ENCODE results near the gene RPUSD3. TPM values are rescaled to one million over a fixed set of nuclear protein-coding genes. Genes with fewer than 3 reads are reported as not detected.
A peak's percentile ranks its signal among the peaks of the same experiment; 100 is the strongest.
"Not testable (repeated sequence)": the region's sequence is repeated elsewhere in the genome, so short reads cannot be mapped to it uniquely, and the experiment has no call there.

Gene RPUSD3
- total RNA-seq, 2 donors from 2014 or later, result 19.0 to 20.8 TPM

DNA sequence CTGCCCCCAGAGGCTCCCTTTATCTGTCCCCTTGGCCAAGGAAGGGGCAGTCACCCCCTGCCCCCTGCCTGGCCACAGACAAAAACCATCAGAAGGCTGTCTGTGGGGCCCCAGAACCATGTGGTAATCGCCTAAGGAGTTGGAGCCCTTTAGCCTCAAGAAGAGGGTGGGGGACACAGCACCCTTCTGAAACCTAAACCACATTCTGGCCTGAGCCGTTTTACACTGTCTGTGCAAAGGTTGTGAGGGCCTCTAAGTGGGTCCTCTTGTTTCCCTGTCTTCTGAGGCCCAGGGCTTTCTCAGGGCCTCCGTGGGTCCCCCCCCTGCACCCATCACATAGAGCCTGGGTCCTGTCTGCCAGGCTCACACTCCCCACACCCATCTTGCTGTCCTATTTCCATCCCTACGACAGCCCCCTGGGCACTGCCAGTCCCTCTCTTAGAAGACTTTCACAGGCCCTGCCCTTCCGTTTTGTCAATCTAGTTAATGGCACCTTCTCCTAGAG, 17.9 kb upstream of the RPUSD3 start:
- peaks cover 13% of the 10 kb centered on the region for H3K27me3 Mint-ChIP-seq
- H3K9me3 ChIP-seq (ENCODE audit: control insufficient read depth, low read length, poor library complexity, severe bottlenecking), result no peaks in the 10 kb centered on the region
- peak overlapping the region; percentile 3 for H3K27ac Mint-ChIP-seq
- H3K4me1 Mint-ChIP-seq, result peaks cover 3% of the 10 kb centered on the region
- ATAC-seq (no peak), DNase-seq (no peak)
- no peak overlapping the region for H3K4me3 Mint-ChIP-seq
- H3K36me3 Mint-ChIP-seq (ENCODE audit: low read depth), result no peaks in the 10 kb centered on the region

DNA sequence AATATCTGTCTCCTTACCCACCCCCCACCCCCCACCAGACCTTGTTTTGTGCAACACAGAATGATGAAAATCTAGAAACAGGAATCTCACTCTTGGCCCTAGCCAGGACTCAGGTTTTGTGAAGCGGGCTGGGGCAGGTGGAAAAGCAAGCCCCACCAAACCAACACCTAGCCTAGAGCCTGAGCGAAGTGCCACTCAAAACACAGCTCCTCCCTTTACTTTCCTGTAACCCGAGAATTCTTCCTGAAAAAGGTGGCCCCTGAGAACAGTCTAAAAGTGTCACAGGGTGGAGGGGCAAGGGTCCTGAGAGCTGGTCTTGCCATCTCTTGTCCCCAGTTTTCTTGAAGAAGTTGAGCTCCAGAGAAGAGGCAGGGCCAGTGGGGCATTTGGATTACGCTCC, 17.4 kb upstream of the RPUSD3 start:
- Mint-ChIP-seq H3K4me1 (peaks cover 3% of the 10 kb centered on the region), H3K36me3 (ENCODE audit: low read depth) (no peaks in the 10 kb centered on the region), H3K27me3 (peaks cover 13% of the 10 kb centered on the region), H3K4me3 (no peak overlapping the region), H3K27ac (no peak overlapping the region)
- DNase-seq (no peak), ATAC-seq (no peak)
- no peaks in the 10 kb centered on the region for H3K9me3 ChIP-seq (ENCODE audit: control insufficient read depth, low read length, poor library complexity, severe bottlenecking)

DNA sequence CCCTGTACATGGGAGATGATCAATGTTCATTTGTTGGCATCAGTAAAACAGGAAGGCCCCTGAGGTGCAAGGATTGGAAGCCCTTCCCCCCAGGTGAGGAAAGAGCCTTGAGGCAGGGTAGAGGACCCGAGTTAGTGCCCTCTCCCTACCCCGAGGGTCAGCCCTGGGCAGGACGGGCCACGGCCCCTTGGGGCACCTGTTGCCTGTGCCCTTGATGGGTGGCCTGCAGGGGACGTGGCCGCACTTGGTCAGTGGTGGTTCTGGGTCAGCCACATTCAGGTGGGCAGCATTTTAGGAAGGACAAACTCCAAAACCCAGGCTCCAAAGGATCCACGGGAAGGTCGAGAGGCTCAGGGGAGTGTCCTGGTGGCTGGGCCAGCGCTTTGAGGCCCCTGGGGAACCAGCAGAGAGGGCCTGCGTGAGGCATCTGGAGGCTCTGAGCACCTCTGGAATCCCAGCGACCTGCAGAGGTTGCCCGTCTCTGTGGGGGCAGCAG, 15.8 kb upstream of the RPUSD3 start:
- H3K27ac Mint-ChIP-seq, result no peak overlapping the region
- no peak for ATAC-seq

DNA sequence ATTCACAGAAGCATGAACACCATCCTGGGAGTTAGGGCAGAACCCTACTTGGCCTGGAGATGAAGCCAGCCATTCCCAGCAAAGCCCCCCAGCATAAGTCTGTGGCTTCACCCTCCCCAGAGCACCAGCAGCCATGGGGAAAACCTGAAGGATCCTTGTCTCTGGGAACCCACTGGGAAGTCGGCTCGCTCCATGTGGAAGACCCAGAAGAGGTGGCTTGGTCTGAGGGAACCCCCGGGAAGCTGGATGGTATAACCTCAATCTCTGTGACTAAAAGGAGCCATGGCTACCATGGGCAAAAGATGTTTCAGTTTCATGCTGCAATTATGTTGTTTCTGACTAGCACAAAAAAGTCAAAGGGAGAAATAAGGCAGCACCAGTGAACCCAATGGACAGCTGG, 11.8 kb upstream of the RPUSD3 start:
- H3K9me3 ChIP-seq (ENCODE audit: control insufficient read depth, low read length, poor library complexity, severe bottlenecking), result no peaks in the 10 kb centered on the region
- Mint-ChIP-seq H3K4me3 (no peak overlapping the region), H3K4me1 (peaks cover 8% of the 10 kb centered on the region), H3K27me3 (peaks cover 15% of the 10 kb centered on the region), H3K27ac (no peak overlapping the region), H3K36me3 (ENCODE audit: low read depth) (no peaks in the 10 kb centered on the region)
- no peak for DNase-seq
- ATAC-seq, result no peak

More for the DNA sequence above, 15.8 kb upstream of the RPUSD3 start:
- Mint-ChIP-seq H3K4me1 (peaks cover 3% of the 10 kb centered on the region), H3K36me3 (ENCODE audit: low read depth) (no peaks in the 10 kb centered on the region), H3K27me3 (peaks cover 13% of the 10 kb centered on the region), H3K4me3 (no peak overlapping the region)
- no peaks in the 10 kb centered on the region for H3K9me3 ChIP-seq (ENCODE audit: control insufficient read depth, low read length, poor library complexity, severe bottlenecking)
- no peak for DNase-seq

DNA sequence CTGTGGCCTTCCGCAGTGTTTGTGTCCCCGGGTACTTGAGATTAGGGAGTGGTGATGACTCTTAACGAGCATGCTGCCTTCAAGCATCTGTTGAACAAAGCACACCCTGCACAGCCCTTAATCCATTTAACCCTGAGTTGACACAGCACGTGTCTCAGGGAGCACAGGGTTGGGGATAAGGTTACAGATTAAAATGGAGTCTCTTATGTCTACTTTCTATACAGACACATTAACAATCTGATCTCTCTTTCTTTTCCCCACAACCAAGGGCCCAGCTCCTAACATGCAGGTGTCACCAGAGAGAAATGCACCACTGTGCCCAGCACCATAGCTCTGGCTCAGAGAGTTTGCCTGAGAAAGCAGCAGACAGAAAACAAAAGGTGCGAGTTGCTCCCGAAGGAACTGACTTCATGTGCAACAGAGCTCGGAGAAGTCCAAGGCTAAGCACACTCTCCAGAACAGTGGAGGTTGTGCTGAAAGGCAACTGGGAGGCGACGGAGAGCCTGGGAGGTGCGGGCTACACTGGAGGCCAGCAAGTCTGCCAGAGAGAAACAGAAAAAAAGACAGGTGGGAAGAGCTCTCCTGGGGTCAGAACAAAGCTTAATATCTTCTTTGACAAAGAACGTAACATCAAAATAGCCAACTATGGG, 10.6 kb upstream of the RPUSD3 start:
- not testable (repeated sequence) for H3K36me3 Mint-ChIP-seq (ENCODE audit: low read depth); H3K27ac Mint-ChIP-seq; DNase-seq; H3K4me3 Mint-ChIP-seq; H3K9me3 ChIP-seq (ENCODE audit: control insufficient read depth, low read length, poor library complexity, severe bottlenecking); ATAC-seq; H3K4me1 Mint-ChIP-seq
- peaks cover 16% of the 10 kb centered on the region for H3K27me3 Mint-ChIP-seq

DNA sequence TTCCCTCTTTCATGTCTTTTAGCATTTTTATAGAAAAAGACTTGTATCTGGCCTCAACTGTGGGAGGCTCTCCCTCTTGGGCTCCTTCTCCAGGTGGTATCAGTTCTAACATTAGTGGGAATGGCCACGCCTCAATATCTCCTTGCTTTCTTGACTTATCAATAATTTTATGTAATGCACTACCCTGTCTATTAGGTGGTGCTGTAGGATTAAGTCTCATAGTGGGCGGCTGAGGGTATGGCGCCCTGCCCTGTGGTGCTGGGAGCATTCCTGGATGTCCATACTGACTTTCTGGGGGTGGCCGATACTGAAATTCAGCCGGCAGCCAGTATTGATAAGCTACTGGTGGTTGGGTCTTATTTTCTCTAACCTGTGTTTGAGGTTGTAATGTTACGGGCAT, 8.7 kb upstream of the RPUSD3 start:
- no peaks in the 10 kb centered on the region for H3K36me3 Mint-ChIP-seq (ENCODE audit: low read depth)

DNA sequence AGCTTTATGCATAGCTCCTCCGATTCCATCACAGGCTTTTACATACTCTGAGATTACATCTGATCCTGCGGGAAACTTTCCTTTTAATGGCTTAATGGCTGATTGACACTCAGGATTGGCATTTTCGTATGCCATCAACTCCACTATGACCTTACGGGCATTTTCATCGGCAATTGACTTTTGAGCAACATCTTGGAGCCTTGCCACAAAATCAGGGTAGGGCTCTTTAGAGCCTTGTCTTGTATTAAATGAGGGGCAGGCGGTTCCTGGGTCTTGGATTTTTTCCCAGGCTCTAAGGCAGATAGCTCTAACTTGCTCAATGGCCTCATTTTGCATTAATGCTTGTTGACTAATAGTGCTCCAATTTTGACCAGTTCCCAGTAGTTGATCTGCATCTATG, 8.1 kb upstream of the RPUSD3 start:
- not testable (repeated sequence) for H3K27ac Mint-ChIP-seq; DNase-seq; H3K4me3 Mint-ChIP-seq; H3K4me1 Mint-ChIP-seq; ATAC-seq; H3K9me3 ChIP-seq (ENCODE audit: control insufficient read depth, low read length, poor library complexity, severe bottlenecking); H3K36me3 Mint-ChIP-seq (ENCODE audit: low read depth)
- H3K27me3 Mint-ChIP-seq, result peaks cover 16% of the 10 kb centered on the region

More for the DNA sequence above, 8.7 kb upstream of the RPUSD3 start:
- H3K9me3 ChIP-seq (ENCODE audit: control insufficient read depth, low read length, poor library complexity, severe bottlenecking), result no peaks in the 10 kb centered on the region
- no peak overlapping the region for H3K27ac Mint-ChIP-seq
- ATAC-seq, result no peak
- H3K4me3 Mint-ChIP-seq, result no peak overlapping the region
- H3K27me3 Mint-ChIP-seq, result peaks cover 16% of the 10 kb centered on the region
- H3K4me1 Mint-ChIP-seq, result peaks cover 8% of the 10 kb centered on the region
- DNase-seq, result no peak

DNA sequence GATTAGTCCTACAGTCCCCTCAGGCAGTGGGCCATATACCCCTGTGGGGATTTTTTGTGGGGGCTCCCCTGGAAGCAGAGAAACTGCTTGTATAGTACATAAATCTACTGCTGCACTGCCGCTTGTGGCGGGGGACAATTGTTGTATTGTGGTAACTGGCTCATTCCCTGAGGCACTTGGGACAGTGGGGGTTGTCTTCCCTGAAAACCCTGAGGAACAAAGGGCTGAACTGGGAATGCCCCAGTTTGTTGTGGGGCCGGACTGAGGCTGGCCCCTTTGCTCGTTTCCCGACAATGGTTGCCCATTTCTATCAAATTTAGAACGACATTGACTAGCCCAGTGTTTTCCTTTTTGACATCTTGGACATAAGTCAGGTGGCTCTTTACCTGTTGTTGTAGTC, 7.6 kb upstream of the RPUSD3 start:
- not testable (repeated sequence) for H3K4me3 Mint-ChIP-seq; H3K9me3 ChIP-seq (ENCODE audit: control insufficient read depth, low read length, poor library complexity, severe bottlenecking); H3K27ac Mint-ChIP-seq; H3K36me3 Mint-ChIP-seq (ENCODE audit: low read depth); DNase-seq; H3K4me1 Mint-ChIP-seq; ATAC-seq
- H3K27me3 Mint-ChIP-seq, result peaks cover 16% of the 10 kb centered on the region

DNA sequence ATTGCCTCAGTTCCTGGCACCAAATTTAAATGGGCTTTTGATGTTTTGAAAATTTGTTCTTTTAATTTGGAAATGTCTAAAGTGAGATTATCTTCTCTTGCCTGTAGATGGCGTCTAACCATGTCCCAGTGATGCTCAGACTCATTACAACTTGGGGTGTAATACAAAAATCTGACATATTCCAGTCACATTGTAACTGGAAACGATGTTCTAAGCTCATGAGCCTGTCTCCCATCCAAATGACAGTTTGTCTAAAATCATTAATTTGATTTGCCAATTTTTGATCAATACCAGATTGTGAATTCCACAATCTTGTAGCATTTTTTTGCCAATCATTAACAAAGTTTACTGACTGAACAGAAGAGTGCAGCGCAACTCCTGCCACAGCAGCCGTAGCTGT, 5.1 kb upstream of the RPUSD3 start:
- not testable (repeated sequence) for H3K4me3 Mint-ChIP-seq; ATAC-seq; DNase-seq; H3K36me3 Mint-ChIP-seq (ENCODE audit: low read depth); H3K9me3 ChIP-seq (ENCODE audit: control insufficient read depth, low read length, poor library complexity, severe bottlenecking)
- H3K27ac Mint-ChIP-seq, result peak overlapping the region; percentile 39
- peaks cover 16% of the 10 kb centered on the region for H3K27me3 Mint-ChIP-seq
- H3K4me1 Mint-ChIP-seq, result peaks cover 10% of the 10 kb centered on the region

DNA sequence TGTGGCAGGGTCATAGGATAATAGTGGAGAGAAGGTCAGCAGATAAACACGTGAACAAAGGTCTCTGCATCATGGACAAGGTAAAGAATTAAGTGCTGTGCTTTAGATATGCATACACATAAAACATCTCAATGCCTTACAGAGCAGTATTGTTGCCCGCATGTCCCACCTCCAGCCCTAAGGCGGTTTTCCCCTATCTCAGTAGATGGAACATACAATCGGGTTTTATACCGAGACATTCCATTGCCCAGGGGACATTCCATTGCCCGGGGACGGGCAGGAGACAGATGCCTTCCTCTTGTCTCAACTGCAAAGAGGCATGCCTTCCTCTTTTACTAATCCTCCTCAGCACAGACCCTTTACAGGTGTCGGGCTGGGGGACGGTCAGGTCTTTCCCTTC, 4.1 kb upstream of the RPUSD3 start:
- not testable (repeated sequence) for DNase-seq; H3K4me1 Mint-ChIP-seq; H3K27ac Mint-ChIP-seq; H3K9me3 ChIP-seq (ENCODE audit: control insufficient read depth, low read length, poor library complexity, severe bottlenecking); H3K27me3 Mint-ChIP-seq; H3K36me3 Mint-ChIP-seq (ENCODE audit: low read depth); ATAC-seq; H3K4me3 Mint-ChIP-seq

DNA sequence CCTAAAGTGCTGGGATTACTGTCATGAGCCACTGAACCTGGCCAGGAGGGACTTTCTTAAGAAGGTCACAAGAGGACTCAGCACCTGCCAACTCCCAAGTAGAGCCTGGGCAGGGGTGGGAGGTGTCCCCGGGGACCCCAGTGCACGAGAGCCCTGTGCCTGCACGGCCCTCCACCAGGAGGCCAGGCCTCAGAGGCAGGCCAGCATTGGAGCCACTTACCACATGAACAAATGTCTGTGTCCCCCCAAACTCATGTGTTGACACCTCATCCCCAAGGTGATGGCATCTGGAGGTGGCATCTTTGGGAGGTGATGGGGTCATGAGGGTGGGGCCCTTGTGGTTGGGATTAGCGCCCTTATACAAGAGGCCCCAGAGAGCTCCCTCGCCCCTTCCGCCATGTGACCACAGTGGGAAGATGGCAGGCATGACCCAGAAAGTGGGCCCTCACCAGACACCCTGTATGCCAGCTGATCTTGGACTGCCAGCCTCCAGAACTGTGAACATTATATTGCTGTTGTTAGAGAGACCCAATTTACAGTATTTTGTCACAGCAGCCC, 3.2 kb upstream of the RPUSD3 start:
- no peaks in the 10 kb centered on the region for H3K9me3 ChIP-seq (ENCODE audit: control insufficient read depth, low read length, poor library complexity, severe bottlenecking)
- ATAC-seq (no peak), DNase-seq (no peak)
- Mint-ChIP-seq H3K27ac (no peak overlapping the region), H3K4me1 (peaks cover 16% of the 10 kb centered on the region), H3K27me3 (peaks cover 9% of the 10 kb centered on the region), H3K36me3 (ENCODE audit: low read depth) (no peaks in the 10 kb centered on the region), H3K4me3 (no peak overlapping the region)

DNA sequence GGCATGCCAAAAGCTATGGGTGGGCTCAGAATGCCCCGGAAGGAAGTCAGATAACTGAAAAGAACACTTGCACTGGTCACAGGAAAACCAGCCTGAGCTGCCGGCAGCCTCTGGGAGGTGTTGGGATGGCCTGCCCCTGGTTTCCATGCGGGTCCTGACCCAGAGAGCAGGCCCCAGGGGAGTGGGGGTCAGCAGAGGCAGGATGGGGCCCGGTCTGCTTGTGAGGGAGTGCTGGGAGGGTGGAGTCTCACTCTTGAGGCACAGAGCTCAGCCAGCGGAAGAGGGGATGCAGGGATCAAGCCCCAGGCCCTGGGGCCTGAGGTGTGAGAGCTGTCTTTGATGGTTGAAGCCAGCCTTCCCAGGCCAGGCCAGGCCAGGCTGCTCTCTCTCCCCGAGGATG, 2.4 kb upstream of the RPUSD3 start:
- H3K9me3 ChIP-seq (ENCODE audit: control insufficient read depth, low read length, poor library complexity, severe bottlenecking), result no peaks in the 10 kb centered on the region
- no peak for ATAC-seq
- DNase-seq, result no peak
- no peaks in the 10 kb centered on the region for H3K36me3 Mint-ChIP-seq (ENCODE audit: low read depth)
- H3K27me3 Mint-ChIP-seq, result peaks cover 7% of the 10 kb centered on the region
- no peak overlapping the region for H3K4me3 Mint-ChIP-seq
- H3K4me1 Mint-ChIP-seq, result peaks cover 19% of the 10 kb centered on the region
- no peak overlapping the region for H3K27ac Mint-ChIP-seq

DNA sequence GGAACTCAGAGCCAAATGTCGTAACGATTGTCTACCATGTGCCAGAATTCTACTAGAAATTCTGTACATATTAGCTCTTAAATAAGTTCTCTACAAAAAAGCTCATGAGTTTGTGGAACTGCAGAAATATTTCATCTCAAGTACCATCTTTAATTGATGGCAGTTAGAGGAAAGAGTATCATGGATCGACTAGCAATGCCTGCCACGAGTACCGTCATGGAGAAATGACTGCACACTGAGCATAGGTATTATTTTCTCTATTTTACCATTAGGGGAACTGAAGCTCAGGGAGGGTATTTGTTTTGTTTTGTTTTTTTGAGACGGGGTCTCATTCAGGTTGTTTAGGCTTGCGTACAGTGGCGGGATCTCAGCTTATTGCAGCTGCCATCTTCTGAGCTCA, 2.8 kb downstream of the RPUSD3 start:
- Mint-ChIP-seq H3K27ac (no peak overlapping the region), H3K4me1 (peaks cover 21% of the 10 kb centered on the region), H3K27me3 (no peaks in the 10 kb centered on the region), H3K36me3 (ENCODE audit: low read depth) (no peaks in the 10 kb centered on the region), H3K4me3 (no peak overlapping the region)
- ATAC-seq (no peak), DNase-seq (no peak)
- H3K9me3 ChIP-seq (ENCODE audit: control insufficient read depth, low read length, poor library complexity, severe bottlenecking), result no peaks in the 10 kb centered on the region

DNA sequence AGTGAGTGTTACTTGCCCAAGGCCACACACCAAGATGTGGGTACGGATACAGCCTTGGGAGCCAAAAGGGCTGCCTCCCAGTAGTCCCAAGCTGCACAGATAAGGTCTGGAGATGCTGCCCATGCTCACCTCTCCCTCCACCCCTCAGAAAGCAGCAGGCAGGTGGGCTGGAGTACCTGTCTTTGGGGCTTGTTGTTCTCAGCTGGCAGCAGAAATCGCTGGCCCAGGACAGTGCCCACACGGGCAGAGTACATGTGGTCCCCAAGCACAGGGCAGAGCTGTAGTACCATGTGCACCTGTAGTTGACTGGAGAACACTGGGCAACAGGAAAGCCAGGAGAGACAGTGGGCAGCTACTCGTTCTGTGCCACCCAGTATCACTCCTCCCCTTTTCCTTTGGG, 5.0 kb downstream of the RPUSD3 start:
- Mint-ChIP-seq H3K4me1 (peaks cover 18% of the 10 kb centered on the region), H3K27ac (no peak overlapping the region), H3K27me3 (no peaks in the 10 kb centered on the region), H3K36me3 (ENCODE audit: low read depth) (no peaks in the 10 kb centered on the region), H3K4me3 (no peak overlapping the region)
- DNase-seq, result no peak
- H3K9me3 ChIP-seq (ENCODE audit: control insufficient read depth, low read length, poor library complexity, severe bottlenecking), result no peaks in the 10 kb centered on the region
- no peak for ATAC-seq

All from T-helper 17 cell (primary cell).